ENCODE measurements around the gene RFWD3. TPM values are rescaled to one million over a fixed set of nuclear protein-coding genes. Genes with fewer than 3 reads are reported as not detected.

RFWD3 gene
- total and polyA plus RNA-seq, 2 of the 13 experiments (the other 11 are each of a cell fraction or from before 2014, with no cell fraction given): 23.4 to 62.6 TPM

DNA sequence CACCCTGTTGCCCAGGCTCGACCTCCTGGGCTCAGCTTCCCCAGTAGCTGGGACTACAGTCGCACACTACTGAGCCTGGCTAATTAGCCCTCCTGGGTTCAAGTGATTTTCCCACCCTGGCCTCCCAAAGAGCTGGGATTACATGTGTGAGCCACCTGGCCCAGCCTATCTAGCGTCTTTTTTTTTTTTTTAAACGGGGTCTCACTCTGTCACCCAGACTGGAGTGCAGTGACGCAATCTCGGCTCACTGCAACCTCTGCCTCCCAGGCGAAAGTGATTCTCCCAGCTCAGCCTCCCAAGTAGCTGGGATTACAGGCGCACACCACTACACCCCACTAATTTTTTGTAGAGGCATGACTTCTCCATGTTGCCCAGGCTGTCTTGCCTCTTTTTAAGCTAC is 93.1 kb downstream of the RFWD3 start (continued):
- TF ChIP-seq, protein P1, sequence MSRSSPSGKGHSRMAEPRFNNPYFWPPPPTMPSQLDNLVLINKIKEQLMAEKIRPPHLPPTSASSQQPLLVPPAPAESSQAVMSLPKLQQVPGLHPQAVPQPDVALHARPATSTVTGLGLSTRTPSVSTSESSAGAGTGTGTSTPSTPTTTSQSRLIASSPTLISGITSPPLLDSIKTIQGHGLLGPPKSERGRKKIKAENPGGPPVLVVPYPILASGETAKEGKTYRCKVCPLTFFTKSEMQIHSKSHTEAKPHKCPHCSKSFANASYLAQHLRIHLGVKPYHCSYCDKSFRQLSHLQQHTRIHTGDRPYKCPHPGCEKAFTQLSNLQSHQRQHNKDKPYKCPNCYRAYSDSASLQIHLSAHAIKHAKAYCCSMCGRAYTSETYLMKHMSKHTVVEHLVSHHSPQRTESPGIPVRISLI (CRISPR knock-in tag; IDR thresholded peaks at IDR 0.05; ENCODE audit: borderline replicate concordance): peak; percentile 57; the same call in 1 of the 2 replicates
- TF ChIP-seq TBX2 (CRISPR knock-in tag; IDR thresholded peaks at IDR 0.05; ENCODE audit: borderline replicate concordance) (no peak), ZMYM4 (CRISPR knock-in tag; IDR thresholded peaks at IDR 0.05) (peak; percentile 36; the same call in 1 of the 2 replicates), ZNF749 (CRISPR knock-in tag; IDR thresholded peaks at IDR 0.05; ENCODE audit: borderline replicate concordance) (no peak), REPIN1 (CRISPR knock-in tag; IDR thresholded peaks at IDR 0.05; ENCODE audit: borderline replicate concordance, low read depth) (no peak), ZNF572 (CRISPR knock-in tag; IDR thresholded peaks at IDR 0.05) (no peak), ZNF337 (CRISPR knock-in tag; IDR thresholded peaks at IDR 0.05; ENCODE audit: borderline replicate concordance, low read depth) (no peak), ZNF207 (IDR thresholded peaks at IDR 0.05; ENCODE audit: borderline replicate concordance) (no peak)
- TF ChIP-seq, protein P2, sequence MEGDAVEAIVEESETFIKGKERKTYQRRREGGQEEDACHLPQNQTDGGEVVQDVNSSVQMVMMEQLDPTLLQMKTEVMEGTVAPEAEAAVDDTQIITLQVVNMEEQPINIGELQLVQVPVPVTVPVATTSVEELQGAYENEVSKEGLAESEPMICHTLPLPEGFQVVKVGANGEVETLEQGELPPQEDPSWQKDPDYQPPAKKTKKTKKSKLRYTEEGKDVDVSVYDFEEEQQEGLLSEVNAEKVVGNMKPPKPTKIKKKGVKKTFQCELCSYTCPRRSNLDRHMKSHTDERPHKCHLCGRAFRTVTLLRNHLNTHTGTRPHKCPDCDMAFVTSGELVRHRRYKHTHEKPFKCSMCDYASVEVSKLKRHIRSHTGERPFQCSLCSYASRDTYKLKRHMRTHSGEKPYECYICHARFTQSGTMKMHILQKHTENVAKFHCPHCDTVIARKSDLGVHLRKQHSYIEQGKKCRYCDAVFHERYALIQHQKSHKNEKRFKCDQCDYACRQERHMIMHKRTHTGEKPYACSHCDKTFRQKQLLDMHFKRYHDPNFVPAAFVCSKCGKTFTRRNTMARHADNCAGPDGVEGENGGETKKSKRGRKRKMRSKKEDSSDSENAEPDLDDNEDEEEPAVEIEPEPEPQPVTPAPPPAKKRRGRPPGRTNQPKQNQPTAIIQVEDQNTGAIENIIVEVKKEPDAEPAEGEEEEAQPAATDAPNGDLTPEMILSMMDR (CRISPR knock-in tag; IDR thresholded peaks at IDR 0.05): no peak
- TF ChIP-seq, protein P3, sequence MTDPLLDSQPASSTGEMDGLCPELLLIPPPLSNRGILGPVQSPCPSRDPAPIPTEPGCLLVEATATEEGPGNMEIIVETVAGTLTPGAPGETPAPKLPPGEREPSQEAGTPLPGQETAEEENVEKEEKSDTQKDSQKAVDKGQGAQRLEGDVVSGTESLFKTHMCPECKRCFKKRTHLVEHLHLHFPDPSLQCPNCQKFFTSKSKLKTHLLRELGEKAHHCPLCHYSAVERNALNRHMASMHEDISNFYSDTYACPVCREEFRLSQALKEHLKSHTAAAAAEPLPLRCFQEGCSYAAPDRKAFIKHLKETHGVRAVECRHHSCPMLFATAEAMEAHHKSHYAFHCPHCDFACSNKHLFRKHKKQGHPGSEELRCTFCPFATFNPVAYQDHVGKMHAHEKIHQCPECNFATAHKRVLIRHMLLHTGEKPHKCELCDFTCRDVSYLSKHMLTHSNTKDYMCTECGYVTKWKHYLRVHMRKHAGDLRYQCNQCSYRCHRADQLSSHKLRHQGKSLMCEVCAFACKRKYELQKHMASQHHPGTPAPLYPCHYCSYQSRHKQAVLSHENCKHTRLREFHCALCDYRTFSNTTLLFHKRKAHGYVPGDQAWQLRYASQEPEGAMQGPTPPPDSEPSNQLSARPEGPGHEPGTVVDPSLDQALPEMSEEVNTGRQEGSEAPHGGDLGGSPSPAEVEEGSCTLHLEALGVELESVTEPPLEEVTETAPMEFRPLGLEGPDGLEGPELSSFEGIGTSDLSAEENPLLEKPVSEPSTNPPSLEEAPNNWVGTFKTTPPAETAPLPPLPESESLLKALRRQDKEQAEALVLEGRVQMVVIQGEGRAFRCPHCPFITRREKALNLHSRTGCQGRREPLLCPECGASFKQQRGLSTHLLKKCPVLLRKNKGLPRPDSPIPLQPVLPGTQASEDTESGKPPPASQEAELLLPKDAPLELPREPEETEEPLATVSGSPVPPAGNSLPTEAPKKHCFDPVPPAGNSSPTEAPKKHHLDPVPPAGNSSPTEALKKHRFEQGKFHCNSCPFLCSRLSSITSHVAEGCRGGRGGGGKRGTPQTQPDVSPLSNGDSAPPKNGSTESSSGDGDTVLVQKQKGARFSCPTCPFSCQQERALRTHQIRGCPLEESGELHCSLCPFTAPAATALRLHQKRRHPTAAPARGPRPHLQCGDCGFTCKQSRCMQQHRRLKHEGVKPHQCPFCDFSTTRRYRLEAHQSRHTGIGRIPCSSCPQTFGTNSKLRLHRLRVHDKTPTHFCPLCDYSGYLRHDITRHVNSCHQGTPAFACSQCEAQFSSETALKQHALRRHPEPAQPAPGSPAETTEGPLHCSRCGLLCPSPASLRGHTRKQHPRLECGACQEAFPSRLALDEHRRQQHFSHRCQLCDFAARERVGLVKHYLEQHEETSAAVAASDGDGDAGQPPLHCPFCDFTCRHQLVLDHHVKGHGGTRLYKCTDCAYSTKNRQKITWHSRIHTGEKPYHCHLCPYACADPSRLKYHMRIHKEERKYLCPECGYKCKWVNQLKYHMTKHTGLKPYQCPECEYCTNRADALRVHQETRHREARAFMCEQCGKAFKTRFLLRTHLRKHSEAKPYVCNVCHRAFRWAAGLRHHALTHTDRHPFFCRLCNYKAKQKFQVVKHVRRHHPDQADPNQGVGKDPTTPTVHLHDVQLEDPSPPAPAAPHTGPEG (CRISPR knock-in tag; IDR thresholded peaks at IDR 0.05): no peak

Other genes with a start within 250 kb of the RFWD3 start
- gene CLEC18B, start 245.4 kb downstream of the RFWD3 start, total RNA-seq (2016; rRNA removed; fragmentation: Illumina TruSeq; extraction: Trizol): 0.31 TPM in 1 of 2 replicates, not detected in the other
- 0.54 and 1.1 TPM in 2 replicates for gene CLEC18B, start 245.4 kb downstream of the RFWD3 start, polyA plus RNA-seq (2011; rRNA removed)
- gene GLG1, start 59.8 kb downstream of the RFWD3 start, total RNA-seq (2016; rRNA removed; fragmentation: Illumina TruSeq; extraction: Trizol): 46.1 and 87.7 TPM in 2 replicates
- 128 and 141 TPM in 2 replicates for gene GLG1, start 59.8 kb downstream of the RFWD3 start, polyA plus RNA-seq (2011; rRNA removed)
- 10.7 TPM in 2 replicates for gene MLKL, start 34.0 kb upstream of the RFWD3 start, total RNA-seq (2016; rRNA removed; fragmentation: Illumina TruSeq; extraction: Trizol)
- 5.5 and 6.4 TPM in 2 replicates for gene MLKL, start 34.0 kb upstream of the RFWD3 start, polyA plus RNA-seq (2011; rRNA removed)
- gene FA2H, start 107.9 kb upstream of the RFWD3 start, total RNA-seq (2016; rRNA removed; fragmentation: Illumina TruSeq; extraction: Trizol): not detected in 2 replicates
- 0.09 and 0.20 TPM in 2 replicates for gene FA2H, start 107.9 kb upstream of the RFWD3 start, polyA plus RNA-seq (2011; rRNA removed)

All from HepG2 (cell line).